AG04450 (cell line): ENCODE results near the gene KMT5C. TPM values are rescaled to one million over a fixed set of nuclear protein-coding genes. Genes with fewer than 3 reads are reported as not detected.

Source experiments
- CTCF ChIA-PET: fragments of 300-600, 350-600 bp; formaldehyde crosslinking; extraction: SDS; loops from one replicate; lab custom pipeline; 2022; ENCODE audit warnings: antibody characterized with exemption, inconsistent platforms; lab: Charles Lee
- POLR2A ChIA-PET: fragments of 350-600 bp; formaldehyde crosslinking; extraction: SDS; loops from one replicate; lab custom pipeline; 2021; ENCODE audit warnings: antibody characterized with exemption, inconsistent platforms; lab: Yijun Ruan, JAX
- DNase-seq: peaks from one replicate; pipeline ENCODE4 v3.0.0-alpha.2; 2011; ENCODE audit warnings: low read depth, low spot score
- H3K27ac ChIP-seq: one replicate; pipeline ENCODE4 v1.5.1; 2012; ENCODE audit warnings: low read depth, low read length, control low read depth
- H3K27me3 ChIP-seq: one replicate; pipeline ENCODE4 v1.6.0; 2012; ENCODE audit warnings: low read length; ENCODE audit not compliant: control insufficient read depth, insufficient read depth
- H3K4me3 ChIP-seq: 2 replicates; pipeline ENCODE4 v1.5.1; 2011; ENCODE audit warnings: mild to moderate bottlenecking, low read depth, low read length, control low read depth
- H3K9me3 ChIP-seq: 2 replicates; pipeline ENCODE4 v1.5.1; 2012; ENCODE audit warnings: low read length; ENCODE audit not compliant: control insufficient read depth, insufficient read depth
- polyA plus RNA-seq: library from polyadenylated mRNA; depleted of rRNA; stranded (reverse); fragments of >200 nt; gene quantifications from 2 replicates; pipeline ENCODE4 v1.2.3, GENCODE V29; 2011
- TF ChIP-seq, protein P1 (sequence below): IDR thresholded peaks from 2 replicates; pipeline ENCODE4 v1.5.1; 2011; ENCODE audit warnings: low read depth, low read length, control low read depth, inconsistent platforms

Gene KMT5C
- polyA plus RNA-seq, 1 experiment, result 2.6 TPM

DNA sequence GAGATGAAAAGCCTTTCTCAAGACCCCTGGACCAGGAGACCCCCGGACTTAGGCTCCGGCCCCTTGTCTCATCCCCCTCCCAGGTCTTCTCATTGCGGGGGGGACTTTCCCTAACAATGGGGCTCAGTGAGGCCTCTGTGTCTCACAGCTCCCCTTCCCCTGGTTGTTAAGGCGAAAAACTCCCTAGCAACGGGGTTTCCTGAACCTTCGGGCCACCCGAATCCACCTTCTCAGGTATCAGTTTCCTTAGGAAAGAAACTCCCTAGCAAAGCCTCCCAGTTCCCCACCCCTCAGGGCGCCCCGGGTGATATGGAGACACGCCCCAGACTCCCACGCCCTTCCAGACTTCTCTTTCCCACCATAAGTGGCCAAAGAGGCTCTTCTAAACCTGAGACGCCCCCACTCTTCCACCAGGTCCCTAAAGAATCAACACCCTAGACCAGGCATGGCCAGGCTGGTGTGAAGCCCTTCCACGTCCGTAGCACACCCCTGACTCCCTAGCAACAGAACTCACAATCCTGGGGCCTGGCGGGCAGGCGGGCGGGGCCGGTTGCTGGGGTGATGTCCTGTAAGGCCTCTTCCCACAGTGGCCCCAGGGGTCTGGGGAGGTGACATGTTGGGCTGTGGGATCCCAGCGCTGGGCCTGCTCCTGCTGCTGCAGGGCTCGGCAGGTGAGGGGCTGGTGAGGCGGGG, 36.7 kb downstream of the KMT5C start, which contains the start of gene TMEM190:
TSS of gene TMEM190 (plus strand) at position 586 of the 693 bp plus-strand sequence. CDS start at position 614, 28 bp downstream.
- Histone ChIP-seq H3K4me3 (no peak within 1 kb of the TSS), H3K27me3 (no peaks in the 10 kb centered on the region), H3K9me3 (no peaks in the 10 kb centered on the region; the same call in 1 of the 2 replicates), H3K27ac (no peak within 1 kb of the TSS)
- POLR2A ChIA-PET, result no interaction called here
- no peak for DNase-seq
- TF ChIP-seq, protein P1, sequence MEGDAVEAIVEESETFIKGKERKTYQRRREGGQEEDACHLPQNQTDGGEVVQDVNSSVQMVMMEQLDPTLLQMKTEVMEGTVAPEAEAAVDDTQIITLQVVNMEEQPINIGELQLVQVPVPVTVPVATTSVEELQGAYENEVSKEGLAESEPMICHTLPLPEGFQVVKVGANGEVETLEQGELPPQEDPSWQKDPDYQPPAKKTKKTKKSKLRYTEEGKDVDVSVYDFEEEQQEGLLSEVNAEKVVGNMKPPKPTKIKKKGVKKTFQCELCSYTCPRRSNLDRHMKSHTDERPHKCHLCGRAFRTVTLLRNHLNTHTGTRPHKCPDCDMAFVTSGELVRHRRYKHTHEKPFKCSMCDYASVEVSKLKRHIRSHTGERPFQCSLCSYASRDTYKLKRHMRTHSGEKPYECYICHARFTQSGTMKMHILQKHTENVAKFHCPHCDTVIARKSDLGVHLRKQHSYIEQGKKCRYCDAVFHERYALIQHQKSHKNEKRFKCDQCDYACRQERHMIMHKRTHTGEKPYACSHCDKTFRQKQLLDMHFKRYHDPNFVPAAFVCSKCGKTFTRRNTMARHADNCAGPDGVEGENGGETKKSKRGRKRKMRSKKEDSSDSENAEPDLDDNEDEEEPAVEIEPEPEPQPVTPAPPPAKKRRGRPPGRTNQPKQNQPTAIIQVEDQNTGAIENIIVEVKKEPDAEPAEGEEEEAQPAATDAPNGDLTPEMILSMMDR, result no peak
- CTCF ChIA-PET, result interaction anchor here (1.4 kb wide), 1 partner anchor 91 kb away, joined by 4 read pairs; no protein-coding TSS in a partner anchor

DNA sequence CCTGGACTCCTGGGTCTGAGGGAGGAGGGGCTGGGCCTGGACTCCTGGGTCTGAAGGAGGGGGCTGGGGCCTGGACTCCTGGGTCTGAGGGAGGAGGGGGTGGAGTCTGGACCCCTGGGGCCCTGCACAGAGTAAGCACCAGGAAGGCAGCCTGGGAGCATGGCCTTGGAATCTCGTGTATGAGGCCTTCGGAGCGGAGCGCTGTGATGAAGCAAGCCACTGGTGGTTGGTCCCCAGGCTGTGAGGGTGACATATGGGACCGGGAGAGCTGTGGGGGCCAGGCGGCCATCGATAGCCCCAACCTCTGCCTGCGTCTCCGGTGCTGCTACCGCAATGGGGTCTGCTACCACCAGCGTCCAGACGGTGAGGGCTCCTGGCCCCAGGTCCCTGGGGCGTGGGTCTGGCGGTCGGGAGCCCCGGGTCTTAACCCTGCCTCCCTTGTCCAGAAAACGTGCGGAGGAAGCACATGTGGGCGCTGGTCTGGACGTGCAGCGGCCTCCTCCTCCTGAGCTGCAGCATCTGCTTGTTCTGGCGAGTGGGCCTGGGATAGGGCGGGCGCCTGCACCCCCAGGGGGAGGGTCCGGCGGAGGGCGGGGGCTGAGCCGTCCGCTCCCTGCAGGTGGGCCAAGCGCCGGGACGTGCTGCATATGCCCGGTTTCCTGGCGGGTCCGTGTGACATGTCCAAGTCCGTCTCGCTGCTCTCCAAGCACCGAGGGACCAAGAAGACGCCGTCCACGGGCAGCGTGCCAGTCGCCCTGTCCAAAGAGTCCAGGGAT, 37.9 kb downstream of the KMT5C start:
- Histone ChIP-seq H3K9me3 (no peaks in the 10 kb centered on the region; the same call in 1 of the 2 replicates), H3K27me3 (no peaks in the 10 kb centered on the region), H3K4me3 (no peak overlapping the region), H3K27ac (no peak overlapping the region)
- ChIA-PET POLR2A (no interaction called here), CTCF (no interaction called here)
- no peak for DNase-seq
- TF ChIP-seq, protein P1, result no peak

DNA sequence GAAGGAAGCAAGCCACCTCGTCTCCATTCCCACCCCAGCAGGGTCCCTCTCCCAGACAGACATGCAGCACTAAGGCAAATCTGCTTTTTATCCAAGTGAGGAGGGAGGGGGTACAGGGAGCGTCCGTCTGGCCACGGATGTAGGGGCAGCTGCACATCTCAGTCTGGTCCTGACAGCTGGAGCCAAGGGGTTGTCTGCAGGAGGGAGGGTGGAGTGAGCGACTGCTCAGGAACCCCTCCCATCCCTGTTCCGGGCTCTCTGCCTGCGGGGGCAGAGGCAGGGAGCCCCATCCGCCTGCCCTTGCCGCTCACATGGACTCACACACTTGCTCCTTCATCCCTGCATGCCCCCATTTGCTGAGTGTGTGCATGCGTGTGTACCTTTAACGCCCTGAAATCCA, 39.5 kb downstream of the KMT5C start:
- ChIA-PET CTCF (no interaction called here), POLR2A (no interaction called here)
- H3K27ac ChIP-seq, result no peak overlapping the region
- no peaks in the 10 kb centered on the region for H3K27me3 ChIP-seq
- H3K9me3 ChIP-seq, result no peaks in the 10 kb centered on the region; the same call in 1 of the 2 replicates
- TF ChIP-seq, protein P1, result no peak
- no peak for DNase-seq
- H3K4me3 ChIP-seq, result no peak overlapping the region

DNA sequence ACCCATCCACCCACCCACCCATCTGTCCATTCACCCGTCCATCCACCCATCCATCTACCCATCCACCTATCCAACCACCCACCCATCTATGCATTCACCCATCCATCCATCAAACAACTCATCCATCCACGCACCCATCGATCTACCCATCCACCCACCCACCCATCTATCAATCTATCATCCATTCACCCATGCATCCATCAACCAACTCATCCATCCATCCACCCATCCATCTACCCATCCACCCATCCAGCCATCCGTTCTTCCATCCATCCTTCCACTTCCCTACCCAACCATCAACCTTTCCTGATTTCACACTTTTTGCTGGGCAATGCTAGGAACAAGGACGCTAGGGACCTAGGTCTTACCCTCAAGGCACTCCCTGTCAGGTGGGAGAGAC, 42.3 kb downstream of the KMT5C start:
- Histone ChIP-seq H3K27ac (no peak overlapping the region), H3K9me3 (peaks cover 4% of the 10 kb centered on the region; the same call in 1 of the 2 replicates), H3K4me3 (no peak overlapping the region), H3K27me3 (no peaks in the 10 kb centered on the region)
- ChIA-PET CTCF (no interaction called here), POLR2A (no interaction called here)
- TF ChIP-seq, protein P1, result no peak
- DNase-seq, result no peak
